Right lobe of liver (tissue), 4 donors: ENCODE results near the gene B4GALT5.
A peak's percentile ranks its signal among the peaks of the same experiment; 100 is the strongest.

Source experiments
- POLR2A ChIP-seq: fragments of 450-650 bp; IDR thresholded peaks from one replicate; pipeline ENCODE4 v1.6.1; 2017; ENCODE audit warnings: antibody characterized with exemption, mild to moderate bottlenecking
- TF ChIP-seq, protein P1 (sequence below), 4 donors: fragments of 200-600 bp in 3 of 4; fragments of 450-650 bp in 1 of 4; IDR thresholded peaks; one replicate each; pipeline versions ENCODE4 v1.5.1 to v1.8.0; 2016 to 2022; ENCODE audit warnings: antibody characterized with exemption in 4 of 4, mild to moderate bottlenecking in 2 of 4
- donor health status: DM: no; HTN: no; CAD: no.
- donor health status: DM: no; HTN: no; CAD: no.
- donor health status: DM: no; HTN: yes; CAD: no.

DNA sequence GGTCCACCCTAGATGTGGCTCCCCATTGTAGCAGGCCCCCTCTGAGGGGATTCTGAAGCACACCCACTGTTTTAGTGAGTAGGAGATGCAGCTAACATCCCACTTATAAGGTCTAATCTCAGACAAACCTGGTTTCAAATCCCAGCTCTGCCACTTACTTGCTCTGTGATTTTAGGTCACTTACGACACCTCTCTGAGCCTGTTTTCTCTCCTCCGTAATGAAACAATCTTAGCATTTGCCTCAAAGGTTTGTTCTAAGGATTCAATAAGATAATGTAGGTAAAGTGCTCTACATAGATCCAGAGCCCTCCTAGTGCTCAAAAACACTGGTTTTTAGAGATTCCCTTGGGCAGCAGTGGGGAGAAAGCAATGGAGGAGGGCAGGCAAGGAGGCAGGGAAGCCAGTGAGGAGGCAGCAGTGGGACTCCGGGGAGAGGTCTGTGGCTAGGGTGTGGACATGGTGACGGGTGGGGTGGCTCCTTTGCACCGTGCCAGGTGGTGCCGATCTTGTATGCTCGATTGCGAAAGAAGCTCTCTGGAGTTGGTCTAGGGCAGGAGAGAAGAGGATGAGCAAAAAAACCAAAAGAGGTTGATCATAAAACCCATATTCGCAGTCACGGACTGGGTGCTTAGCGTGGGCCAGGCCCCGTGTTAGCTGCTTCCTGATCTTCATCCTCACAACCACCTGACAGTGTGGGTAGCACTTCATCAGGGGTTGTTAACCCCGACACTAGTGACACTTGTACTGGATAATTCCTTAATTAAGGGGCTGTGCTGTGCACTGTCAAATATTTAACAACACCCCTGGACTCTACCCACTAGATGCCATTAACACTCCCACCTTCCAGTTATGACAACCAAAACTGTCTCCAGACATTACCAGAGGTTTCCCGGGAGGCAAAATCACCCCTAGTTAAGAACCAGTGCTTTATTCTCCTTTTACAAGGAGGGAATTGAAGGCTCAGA, 129.0 kb downstream of the B4GALT5 start:
- TF ChIP-seq, protein P1, sequence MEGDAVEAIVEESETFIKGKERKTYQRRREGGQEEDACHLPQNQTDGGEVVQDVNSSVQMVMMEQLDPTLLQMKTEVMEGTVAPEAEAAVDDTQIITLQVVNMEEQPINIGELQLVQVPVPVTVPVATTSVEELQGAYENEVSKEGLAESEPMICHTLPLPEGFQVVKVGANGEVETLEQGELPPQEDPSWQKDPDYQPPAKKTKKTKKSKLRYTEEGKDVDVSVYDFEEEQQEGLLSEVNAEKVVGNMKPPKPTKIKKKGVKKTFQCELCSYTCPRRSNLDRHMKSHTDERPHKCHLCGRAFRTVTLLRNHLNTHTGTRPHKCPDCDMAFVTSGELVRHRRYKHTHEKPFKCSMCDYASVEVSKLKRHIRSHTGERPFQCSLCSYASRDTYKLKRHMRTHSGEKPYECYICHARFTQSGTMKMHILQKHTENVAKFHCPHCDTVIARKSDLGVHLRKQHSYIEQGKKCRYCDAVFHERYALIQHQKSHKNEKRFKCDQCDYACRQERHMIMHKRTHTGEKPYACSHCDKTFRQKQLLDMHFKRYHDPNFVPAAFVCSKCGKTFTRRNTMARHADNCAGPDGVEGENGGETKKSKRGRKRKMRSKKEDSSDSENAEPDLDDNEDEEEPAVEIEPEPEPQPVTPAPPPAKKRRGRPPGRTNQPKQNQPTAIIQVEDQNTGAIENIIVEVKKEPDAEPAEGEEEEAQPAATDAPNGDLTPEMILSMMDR (IDR thresholded peaks at IDR 0.05): no peak
- peak; percentile 6 for TF ChIP-seq POLR2A
